Measurements from ENCODE around the gene ATP8A1.

GRCh38 chr4:42683393-42683792 lies 26.5 kb upstream of the ATP8A1 start:
- TF ChIP-seq YY1 (IDR thresholded peaks at IDR 0.05; ENCODE audit: insufficient read depth, insufficient read length) (no peak), ZNF274 (IDR thresholded peaks at IDR 0.05; ENCODE audit: low read depth, low read length) (no peak), SUZ12 (IDR thresholded peaks at IDR 0.05; ENCODE audit: extremely low read depth, insufficient read depth, insufficient read length) (no peak)

Data from NT2/D1 (cell line).